ENCODE data around the gene TTC7B.

Gene TTC7B

DNA sequence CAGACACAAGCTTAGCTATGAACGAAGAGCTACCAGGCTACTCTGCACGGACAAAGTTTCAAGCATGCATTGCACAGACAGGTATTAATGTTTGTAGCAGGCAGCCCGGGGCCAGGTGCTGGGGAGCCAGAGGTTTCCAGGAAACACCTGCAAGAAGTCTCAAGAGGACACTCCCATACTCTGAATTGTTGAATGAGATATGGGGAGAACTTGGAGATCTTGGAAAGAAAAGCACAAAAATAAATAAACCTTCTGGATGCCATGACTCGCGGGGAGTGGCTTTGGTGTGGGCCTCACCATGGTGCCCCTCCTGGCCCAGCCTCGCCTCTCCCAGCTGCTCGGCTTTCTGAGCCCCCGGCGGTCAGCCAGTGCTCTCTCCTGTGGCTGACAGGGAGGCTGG, 186.8 kb downstream of the TTC7B start:
- H4K8ac ChIP-seq (ENCODE audit: low read depth, low read length): no peak overlapping the region
- H2AK5ac ChIP-seq (ENCODE audit: low read depth, low read length): peak overlapping the region; percentile 72
- no peak overlapping the region for H2BK5ac ChIP-seq (ENCODE audit: low read length)
- no peaks in the 10 kb centered on the region for H3K27me3 ChIP-seq (ENCODE audit: control insufficient read depth in 3 of 3, insufficient read depth in 3 of 3, low read depth in 1 of 3, low read length in 3 of 3)
- no peak overlapping the region for H3K27ac ChIP-seq (replicated peaks; ENCODE audit: low read length)
- no peaks in the 10 kb centered on the region for H3K9me3 ChIP-seq (replicated peaks in 1 of 2; ENCODE audit: control insufficient read depth in 2 of 2, insufficient read depth in 1 of 2, low read depth in 1 of 2, low read length in 2 of 2)
- no peak overlapping the region for H3K4ac ChIP-seq (ENCODE audit: low read length)
- no peak overlapping the region for H2BK12ac ChIP-seq (ENCODE audit: low read length)
- no peaks in the 10 kb centered on the region for H3K79me1 ChIP-seq (ENCODE audit: low read depth, low read length)
- no peak overlapping the region for H3K14ac ChIP-seq (ENCODE audit: low read length)
- WGBS, 2 donors (ENCODE audit: extremely low coverage in 2 of 2, insufficient read length in 2 of 2, insufficient replicate concordance in 1 of 2): no CpG with 5 or more reads among the region's 9 CpGs
- H3K4me3 ChIP-seq (ENCODE audit: low read length in 2 of 2): no peak overlapping the region
- H2BK15ac ChIP-seq (ENCODE audit: low read length): no peak overlapping the region
- H3K9ac ChIP-seq (ENCODE audit: low read depth, low read length, poor library complexity): no peak overlapping the region
- no peak overlapping the region for H2BK120ac ChIP-seq (ENCODE audit: low read depth, low read length)
- DNase-seq (ENCODE audit: low spot score): no peak
- no peak overlapping the region for H3K4me2 ChIP-seq (ENCODE audit: insufficient read depth, low read length, poor library complexity, severe bottlenecking)
- H3K23ac ChIP-seq (ENCODE audit: low read depth, low read length, poor library complexity): no peak overlapping the region
- no peak overlapping the region for H4K91ac ChIP-seq (ENCODE audit: low read depth, low read length, poor library complexity)
- no peak overlapping the region for H3K18ac ChIP-seq (ENCODE audit: low read length)
- H3K36me3 ChIP-seq (replicated peaks in 1 of 2; ENCODE audit: control insufficient read depth in 2 of 2, insufficient read depth in 2 of 2, low read length in 2 of 2): no peaks in the 10 kb centered on the region
- no peak overlapping the region for H2AFZ ChIP-seq (ENCODE audit: low read length)
- H3K4me1 ChIP-seq (ENCODE audit: control insufficient read depth in 2 of 2, insufficient read depth in 1 of 2, low read depth in 1 of 2, low read length in 2 of 2): peaks cover 9 to 10% of the 10 kb centered on the region in 2 donors

DNA sequence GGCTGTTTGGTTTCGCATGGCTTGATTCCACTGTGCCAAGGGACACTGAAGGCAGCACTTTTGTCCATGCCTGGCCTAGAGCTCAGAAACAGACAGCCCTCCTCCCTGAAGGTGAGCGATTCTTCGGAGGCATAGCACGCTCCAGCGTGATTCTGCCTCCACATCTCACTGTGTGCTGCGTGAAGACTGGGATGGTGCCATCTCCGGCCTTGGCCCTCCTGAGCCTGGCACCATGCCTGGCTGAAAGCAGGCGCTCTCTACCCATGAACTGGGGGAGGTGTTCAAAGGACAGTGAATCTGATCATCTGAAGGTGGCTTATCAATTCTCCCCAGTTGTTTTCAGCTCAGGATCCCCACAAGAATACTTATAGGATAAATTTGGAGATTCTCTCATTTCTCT, 187.4 kb downstream of the TTC7B start:
- Histone ChIP-seq H3K23ac (ENCODE audit: low read depth, low read length, poor library complexity) (no peak overlapping the region), H3K36me3 (replicated peaks in 1 of 2; ENCODE audit: control insufficient read depth in 2 of 2, insufficient read depth in 2 of 2, low read length in 2 of 2) (no peaks in the 10 kb centered on the region), H2AK5ac (ENCODE audit: low read depth, low read length) (no peak overlapping the region), H3K27ac (replicated peaks; ENCODE audit: low read length) (no peak overlapping the region), H3K4me3 (ENCODE audit: low read length in 2 of 2) (no peak overlapping the region), H4K91ac (ENCODE audit: low read depth, low read length, poor library complexity) (no peak overlapping the region), H3K4ac (ENCODE audit: low read length) (no peak overlapping the region), H3K9me3 (replicated peaks in 1 of 2; ENCODE audit: control insufficient read depth in 2 of 2, insufficient read depth in 1 of 2, low read depth in 1 of 2, low read length in 2 of 2) (no peaks in the 10 kb centered on the region), H3K9ac (ENCODE audit: low read depth, low read length, poor library complexity) (no peak overlapping the region), H2BK15ac (ENCODE audit: low read length) (no peak overlapping the region), H3K18ac (ENCODE audit: low read length) (no peak overlapping the region), H2AFZ (ENCODE audit: low read length) (no peak overlapping the region), H2BK12ac (ENCODE audit: low read length) (no peak overlapping the region), H2BK5ac (ENCODE audit: low read length) (no peak overlapping the region), H3K79me1 (ENCODE audit: low read depth, low read length) (no peaks in the 10 kb centered on the region), H3K4me2 (ENCODE audit: insufficient read depth, low read length, poor library complexity, severe bottlenecking) (no peak overlapping the region), H3K14ac (ENCODE audit: low read length) (no peak overlapping the region), H3K4me1 (ENCODE audit: control insufficient read depth in 2 of 2, insufficient read depth in 1 of 2, low read depth in 1 of 2, low read length in 2 of 2) (peaks cover 13% of the 10 kb centered on the region in 2 donors), H4K8ac (ENCODE audit: low read depth, low read length) (no peak overlapping the region), H3K27me3 (ENCODE audit: control insufficient read depth in 3 of 3, insufficient read depth in 3 of 3, low read depth in 1 of 3, low read length in 3 of 3) (no peaks in the 10 kb centered on the region), H2BK120ac (ENCODE audit: low read depth, low read length) (no peak overlapping the region)
- no CpG with 5 or more reads among the region's 8 CpGs for WGBS, 2 donors (ENCODE audit: extremely low coverage in 2 of 2, insufficient read length in 2 of 2, insufficient replicate concordance in 1 of 2)
- no peak for DNase-seq (ENCODE audit: low spot score)

DNA sequence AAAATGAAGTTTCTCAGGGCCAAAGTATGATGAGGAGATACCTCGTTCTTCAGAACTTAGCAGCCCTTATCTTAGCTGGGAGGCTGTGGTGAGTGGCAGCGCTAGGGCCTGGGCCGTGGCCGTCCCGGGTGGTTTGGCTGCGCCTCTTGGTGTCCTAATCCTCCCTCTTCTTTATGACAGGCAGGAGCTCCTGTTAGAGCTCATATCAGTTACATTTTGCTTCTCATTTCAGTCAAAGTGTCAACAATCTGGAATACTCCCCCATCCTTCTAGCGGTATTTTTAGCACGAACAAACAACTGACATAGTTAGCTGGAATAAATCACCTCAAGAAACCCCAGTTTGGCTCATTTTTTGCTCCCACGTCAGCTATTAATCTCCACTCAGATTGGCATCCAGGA, 188.8 kb downstream of the TTC7B start:
- DNase-seq (ENCODE audit: low spot score): no peak
- Histone ChIP-seq H2AK5ac (ENCODE audit: low read depth, low read length) (no peak overlapping the region), H3K4ac (ENCODE audit: low read length) (no peak overlapping the region), H3K27ac (replicated peaks; ENCODE audit: low read length) (no peak overlapping the region), H2AFZ (ENCODE audit: low read length) (no peak overlapping the region), H3K4me2 (ENCODE audit: insufficient read depth, low read length, poor library complexity, severe bottlenecking) (no peak overlapping the region), H3K9ac (ENCODE audit: low read depth, low read length, poor library complexity) (no peak overlapping the region), H3K79me1 (ENCODE audit: low read depth, low read length) (no peaks in the 10 kb centered on the region), H2BK120ac (ENCODE audit: low read depth, low read length) (no peak overlapping the region), H3K27me3 (ENCODE audit: control insufficient read depth in 3 of 3, insufficient read depth in 3 of 3, low read depth in 1 of 3, low read length in 3 of 3) (no peaks in the 10 kb centered on the region), H2BK15ac (ENCODE audit: low read length) (no peak overlapping the region), H4K8ac (ENCODE audit: low read depth, low read length) (no peak overlapping the region), H3K36me3 (replicated peaks in 1 of 2; ENCODE audit: control insufficient read depth in 2 of 2, insufficient read depth in 2 of 2, low read length in 2 of 2) (peaks cover 0 to 1% of the 10 kb centered on the region in 2 donors), H3K4me1 (ENCODE audit: control insufficient read depth in 2 of 2, insufficient read depth in 1 of 2, low read depth in 1 of 2, low read length in 2 of 2) (peaks cover 13 to 15% of the 10 kb centered on the region in 2 donors), H4K91ac (ENCODE audit: low read depth, low read length, poor library complexity) (no peak overlapping the region), H2BK5ac (ENCODE audit: low read length) (no peak overlapping the region), H2BK12ac (ENCODE audit: low read length) (no peak overlapping the region), H3K14ac (ENCODE audit: low read length) (no peak overlapping the region), H3K9me3 (replicated peaks in 1 of 2; ENCODE audit: control insufficient read depth in 2 of 2, insufficient read depth in 1 of 2, low read depth in 1 of 2, low read length in 2 of 2) (peaks cover 0 to 3% of the 10 kb centered on the region in 2 donors), H3K23ac (ENCODE audit: low read depth, low read length, poor library complexity) (no peak overlapping the region), H3K4me3 (ENCODE audit: low read length in 2 of 2) (no peak overlapping the region), H3K18ac (ENCODE audit: low read length) (no peak overlapping the region)
- WGBS, 2 donors (ENCODE audit: extremely low coverage in 2 of 2, insufficient read length in 2 of 2, insufficient replicate concordance in 1 of 2): no CpG with 5 or more reads among the region's 9 CpGs

DNA sequence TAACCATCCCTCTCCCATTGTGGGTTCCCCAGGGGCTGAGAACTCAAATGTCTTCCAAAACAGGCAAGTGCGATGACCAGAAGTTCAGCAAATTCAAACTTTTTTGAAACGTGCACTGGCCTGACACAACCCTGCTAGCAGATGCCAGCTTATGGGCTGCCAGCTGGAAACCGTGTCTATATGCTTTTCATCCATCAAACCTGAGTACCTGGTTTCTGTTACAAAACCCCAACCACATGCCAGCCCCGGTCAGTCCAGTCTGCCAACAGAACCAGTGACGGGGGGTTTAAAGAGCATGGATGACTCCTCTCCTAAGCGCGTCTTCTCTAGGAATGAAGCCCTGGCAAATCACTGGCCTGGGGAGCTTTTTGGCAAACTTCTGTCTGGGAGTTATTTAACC, 189.7 kb downstream of the TTC7B start:
- H2BK15ac ChIP-seq (ENCODE audit: low read length): no peak overlapping the region
- no peak overlapping the region for H3K9ac ChIP-seq (ENCODE audit: low read depth, low read length, poor library complexity)
- no peak for DNase-seq (ENCODE audit: low spot score)
- H2AFZ ChIP-seq (ENCODE audit: low read length): no peak overlapping the region
- H4K91ac ChIP-seq (ENCODE audit: low read depth, low read length, poor library complexity): no peak overlapping the region
- no peak overlapping the region for H2BK5ac ChIP-seq (ENCODE audit: low read length)
- no peak overlapping the region for H2AK5ac ChIP-seq (ENCODE audit: low read depth, low read length)
- H3K27ac ChIP-seq (replicated peaks; ENCODE audit: low read length): no peak overlapping the region
- no peak overlapping the region for H4K8ac ChIP-seq (ENCODE audit: low read depth, low read length)
- H3K4me1 ChIP-seq (ENCODE audit: control insufficient read depth in 2 of 2, insufficient read depth in 1 of 2, low read depth in 1 of 2, low read length in 2 of 2): peaks cover 13 to 15% of the 10 kb centered on the region in 2 donors
- no CpG with 5 or more reads among the region's 7 CpGs for WGBS, 2 donors (ENCODE audit: extremely low coverage in 2 of 2, insufficient read length in 2 of 2, insufficient replicate concordance in 1 of 2)
- peaks cover 0 to 3% of the 10 kb centered on the region in 2 donors for H3K9me3 ChIP-seq (replicated peaks in 1 of 2; ENCODE audit: control insufficient read depth in 2 of 2, insufficient read depth in 1 of 2, low read depth in 1 of 2, low read length in 2 of 2)
- H2BK120ac ChIP-seq (ENCODE audit: low read depth, low read length): no peak overlapping the region
- no peaks in the 10 kb centered on the region for H3K27me3 ChIP-seq (ENCODE audit: control insufficient read depth in 3 of 3, insufficient read depth in 3 of 3, low read depth in 1 of 3, low read length in 3 of 3)
- H3K4me2 ChIP-seq (ENCODE audit: insufficient read depth, low read length, poor library complexity, severe bottlenecking): no peak overlapping the region
- H3K4me3 ChIP-seq (ENCODE audit: low read length in 2 of 2): no peak overlapping the region
- no peak overlapping the region for H3K14ac ChIP-seq (ENCODE audit: low read length)
- no peak overlapping the region for H3K4ac ChIP-seq (ENCODE audit: low read length)
- peaks cover 0 to 1% of the 10 kb centered on the region in 2 donors for H3K36me3 ChIP-seq (replicated peaks in 1 of 2; ENCODE audit: control insufficient read depth in 2 of 2, insufficient read depth in 2 of 2, low read length in 2 of 2)
- no peaks in the 10 kb centered on the region for H3K79me1 ChIP-seq (ENCODE audit: low read depth, low read length)
- no peak overlapping the region for H2BK12ac ChIP-seq (ENCODE audit: low read length)
- H3K18ac ChIP-seq (ENCODE audit: low read length): no peak overlapping the region
- H3K23ac ChIP-seq (ENCODE audit: low read depth, low read length, poor library complexity): no peak overlapping the region
